HG03196 (cell line): ENCODE results near the gene BTG3.

ENCODE experiments used
- ATAC-seq: cut with Tn5 transposase; IDR thresholded peaks from one replicate; pipeline ENCODE4 v1.9.1; 2021; ENCODE audit not compliant: unreplicated experiment

The BTG3 gene

DNA sequence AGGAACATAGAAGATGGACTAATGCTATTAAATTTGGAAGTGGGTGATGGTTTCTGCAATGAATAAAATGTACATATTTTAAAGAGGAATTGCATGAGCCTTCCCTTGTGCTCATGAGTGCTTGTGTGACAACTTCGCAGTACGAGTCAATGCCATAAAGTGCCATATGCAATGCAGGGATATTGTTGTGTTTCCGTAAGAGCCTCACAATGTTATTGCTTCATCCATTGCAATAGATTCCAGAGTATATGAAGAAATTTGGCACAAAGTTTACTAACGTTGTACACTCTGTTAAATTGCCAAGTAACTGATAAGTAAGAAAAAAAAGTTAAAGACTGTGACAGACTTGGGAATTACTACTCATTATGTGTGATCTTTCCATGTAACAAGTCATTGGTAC, 22.3 kb downstream of the BTG3 start:
- ATAC-seq = no peak

GRCh38 chr21:17585875-17586450, 26.7 kb downstream of the BTG3 start:
- ATAC-seq = no peak

- no peak for ATAC-seq
Measured at GRCh38 chr21:17583898-17584297, 28.8 kb downstream of the BTG3 start.

DNA sequence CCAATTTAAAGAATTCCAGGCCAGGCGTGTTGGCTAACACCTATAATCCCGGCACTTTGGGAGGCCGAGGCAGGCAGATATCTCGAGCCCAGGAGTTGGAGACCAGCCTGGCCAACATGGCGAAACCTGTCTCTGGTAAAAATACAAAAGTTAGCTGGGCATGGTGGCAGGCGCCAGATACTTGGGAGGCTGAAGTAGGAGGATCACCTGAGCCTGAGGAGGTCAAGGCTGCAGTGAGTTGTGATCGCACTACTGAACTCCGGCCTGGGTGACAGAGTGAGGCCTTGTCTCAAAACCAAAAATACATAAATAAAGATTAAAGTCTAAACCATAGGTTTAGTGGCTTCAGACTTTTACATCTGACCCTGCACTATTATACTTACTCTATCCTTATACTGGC, 32.4 kb downstream of the BTG3 start:
- ATAC-seq = no peak

GRCh38 chr21:17578876-17579275, 33.8 kb downstream of the BTG3 start:
- ATAC-seq = no peak

GRCh38 chr21:17578162-17578561, 34.5 kb downstream of the BTG3 start:
- no peak for ATAC-seq

- ATAC-seq = no peak
Measured at GRCh38 chr21:17577701-17578100, 35.0 kb downstream of the BTG3 start.

- ATAC-seq = no peak
Measured at GRCh38 chr21:17576080-17576835, 36.4 kb downstream of the BTG3 start.

DNA sequence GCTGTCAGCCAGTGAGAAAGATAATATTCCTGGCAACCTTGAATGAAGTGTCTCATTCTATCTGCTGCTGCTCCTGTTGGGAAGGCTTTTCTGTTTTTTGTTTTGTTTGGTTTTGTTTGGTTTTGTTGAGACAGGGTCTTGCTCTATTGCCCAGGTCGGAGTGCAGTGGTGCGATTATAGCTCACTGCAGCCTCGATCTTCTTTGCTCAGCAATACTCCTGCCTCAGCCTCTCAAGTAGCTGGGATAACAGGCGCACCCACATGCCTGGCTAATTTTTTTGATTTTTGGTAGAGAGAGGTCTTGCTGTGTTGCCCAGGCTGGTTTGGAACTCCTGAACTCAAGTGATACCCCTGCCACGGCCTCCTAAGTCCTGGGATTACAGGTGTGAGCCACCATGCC, 37.6 kb downstream of the BTG3 start:
- ATAC-seq = no peak

DNA sequence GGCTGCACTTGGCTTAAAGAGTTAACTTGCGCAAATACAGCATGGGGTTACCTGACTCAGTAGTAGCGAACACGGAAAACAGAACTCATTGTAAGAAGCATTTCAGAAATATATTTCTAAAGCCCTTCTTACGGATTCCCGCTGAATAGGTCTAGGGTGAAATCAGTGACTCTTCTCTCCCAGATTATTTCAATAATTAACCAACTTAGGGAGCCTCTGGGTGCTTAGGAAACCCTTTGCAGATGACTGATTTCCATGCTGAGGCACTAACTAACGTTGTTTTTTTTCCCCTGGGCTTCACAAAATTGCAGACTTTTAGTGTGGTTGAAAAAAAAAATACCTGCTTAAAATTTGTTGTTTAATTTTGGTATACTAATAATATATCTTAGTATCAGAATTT, 40.3 kb downstream of the BTG3 start:
- no peak for ATAC-seq

GRCh38 chr21:17570786-17571185, 41.9 kb downstream of the BTG3 start:
- ATAC-seq = no peak

GRCh38 chr21:17560377-17561025, 52.2 kb downstream of the BTG3 start:
- ATAC-seq = no peak

GRCh38 chr21:17554679-17555465, 57.8 kb downstream of the BTG3 start:
- no peak for ATAC-seq

GRCh38 chr21:17554120-17554519, 58.6 kb downstream of the BTG3 start:
- no peak for ATAC-seq

DNA sequence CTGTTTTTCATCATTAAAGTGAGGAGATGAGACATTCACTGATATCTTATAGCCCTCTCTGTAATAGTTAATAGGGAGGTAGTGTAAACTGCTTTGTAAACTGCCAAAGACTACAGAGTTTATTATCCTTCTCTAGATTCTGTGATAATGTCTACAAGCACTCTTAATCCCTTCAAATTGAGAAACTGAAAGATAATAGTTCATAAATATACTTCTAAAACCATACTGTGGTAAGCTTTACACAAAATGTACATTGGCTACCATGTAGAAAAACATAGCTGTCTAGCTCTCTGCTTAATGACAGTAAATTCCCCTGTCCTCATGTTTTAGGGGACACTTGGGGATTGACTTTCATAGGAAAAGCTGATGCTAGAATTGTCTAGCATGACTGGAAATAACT, 60.3 kb downstream of the BTG3 start:
- ATAC-seq = no peak

- ATAC-seq = no peak
Measured at GRCh38 chr21:17550671-17551308, 61.9 kb downstream of the BTG3 start.

DNA sequence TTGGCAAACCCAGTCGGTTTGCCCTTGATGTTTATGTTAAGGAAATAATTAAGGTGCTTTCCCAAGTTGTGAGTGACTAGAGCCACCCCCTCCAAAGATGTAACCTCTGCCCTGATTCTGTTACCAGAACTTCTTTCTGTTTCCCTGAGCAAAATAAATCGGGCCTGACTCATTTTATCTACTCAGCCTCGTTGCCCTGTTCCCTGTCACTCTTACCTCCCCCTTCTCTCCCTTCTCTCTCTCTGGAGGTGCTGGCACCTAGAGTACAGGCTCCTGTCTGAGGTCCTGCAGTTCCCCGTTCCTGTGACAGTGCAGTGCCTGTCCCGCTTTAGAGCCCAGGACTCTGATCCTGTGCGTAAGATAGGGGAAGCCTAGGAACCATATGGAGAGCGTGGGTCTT, 64.4 kb downstream of the BTG3 start:
- ATAC-seq = no peak

GRCh38 chr21:17545007-17545406, 67.7 kb downstream of the BTG3 start:
- ATAC-seq = no peak
